Measurements from ENCODE around the gene TMC6. TPM values are rescaled to one million over a fixed set of nuclear protein-coding genes. Genes with fewer than 3 reads are reported as not detected.
"Not testable (repeated sequence)": the region's sequence is repeated elsewhere in the genome, so short reads cannot be mapped to it uniquely, and the experiment has no call there.

TMC6 gene
- polyA plus RNA-seq, 1 experiment = 0.51 TPM

DNA sequence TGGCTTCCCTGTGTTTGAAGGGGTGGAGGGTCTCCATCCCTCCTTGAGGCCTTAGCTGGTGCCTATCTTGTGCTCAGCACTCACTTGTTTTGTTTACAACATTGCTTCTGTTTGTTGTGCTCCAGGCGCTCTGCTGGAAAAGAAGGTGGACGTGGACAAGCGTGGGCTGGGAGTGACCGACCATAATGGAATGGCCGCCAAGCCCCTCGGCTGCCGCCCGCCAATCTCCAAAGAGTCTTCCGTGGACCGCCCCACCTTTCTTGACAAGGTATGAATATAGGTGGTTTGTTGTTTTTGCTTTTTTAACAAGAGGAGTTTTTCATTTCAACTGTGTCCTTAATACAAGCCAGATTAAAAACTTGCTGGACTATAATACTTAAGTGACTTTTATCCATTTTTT, 53.5 kb downstream of the TMC6 start:
- no peaks in the 10 kb centered on the region; the same call in 1 of the 2 replicates for H3K9me3 ChIP-seq (ENCODE audit: control insufficient read depth, insufficient read depth, low read length)
- no peak overlapping the region for H3K27ac ChIP-seq (ENCODE audit: low read depth, low read length)
- CTCF ChIA-PET = no interaction called here
- no peaks in the 10 kb centered on the region for H3K27me3 ChIP-seq (ENCODE audit: control insufficient read depth, insufficient read depth, low read length)
- no peak overlapping the region for H3K4me3 ChIP-seq (ENCODE audit: low read depth, low read length)
- POLR2A ChIA-PET = no interaction called here
- TF ChIP-seq, protein P1, sequence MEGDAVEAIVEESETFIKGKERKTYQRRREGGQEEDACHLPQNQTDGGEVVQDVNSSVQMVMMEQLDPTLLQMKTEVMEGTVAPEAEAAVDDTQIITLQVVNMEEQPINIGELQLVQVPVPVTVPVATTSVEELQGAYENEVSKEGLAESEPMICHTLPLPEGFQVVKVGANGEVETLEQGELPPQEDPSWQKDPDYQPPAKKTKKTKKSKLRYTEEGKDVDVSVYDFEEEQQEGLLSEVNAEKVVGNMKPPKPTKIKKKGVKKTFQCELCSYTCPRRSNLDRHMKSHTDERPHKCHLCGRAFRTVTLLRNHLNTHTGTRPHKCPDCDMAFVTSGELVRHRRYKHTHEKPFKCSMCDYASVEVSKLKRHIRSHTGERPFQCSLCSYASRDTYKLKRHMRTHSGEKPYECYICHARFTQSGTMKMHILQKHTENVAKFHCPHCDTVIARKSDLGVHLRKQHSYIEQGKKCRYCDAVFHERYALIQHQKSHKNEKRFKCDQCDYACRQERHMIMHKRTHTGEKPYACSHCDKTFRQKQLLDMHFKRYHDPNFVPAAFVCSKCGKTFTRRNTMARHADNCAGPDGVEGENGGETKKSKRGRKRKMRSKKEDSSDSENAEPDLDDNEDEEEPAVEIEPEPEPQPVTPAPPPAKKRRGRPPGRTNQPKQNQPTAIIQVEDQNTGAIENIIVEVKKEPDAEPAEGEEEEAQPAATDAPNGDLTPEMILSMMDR (IDR thresholded peaks at IDR 0.05; ENCODE audit: low read depth, low read length) = no peak
- DNase-seq (ENCODE audit: low read depth, low spot score) = no peak

DNA sequence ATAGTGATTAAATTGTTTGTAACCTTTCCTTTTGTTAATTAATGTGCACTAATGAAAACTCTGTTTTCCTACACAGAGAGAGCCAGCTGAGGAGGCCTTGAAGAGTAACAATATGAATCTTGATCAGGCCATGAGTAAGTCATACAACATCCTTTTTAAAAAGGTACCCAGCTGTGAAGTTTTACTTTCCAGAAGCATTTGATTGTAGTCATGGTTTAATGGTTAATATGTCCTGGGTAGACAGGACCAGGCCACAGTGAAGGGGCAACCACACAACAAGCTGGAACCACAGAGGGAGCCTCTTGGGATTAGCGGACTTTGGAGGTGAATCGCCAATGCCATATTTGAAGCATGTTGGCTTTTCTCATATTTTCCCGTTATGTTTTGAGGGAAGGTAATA, 55.6 kb downstream of the TMC6 start:
- TF ChIP-seq, protein P1 (IDR thresholded peaks at IDR 0.05; ENCODE audit: low read depth, low read length) = no peak
- CTCF ChIA-PET = interaction anchor here (1.0 kb wide), 1 partner anchor 11 kb away, joined by 3 read pairs; no protein-coding TSS in a partner anchor
- H3K27ac ChIP-seq (ENCODE audit: low read depth, low read length) = no peak overlapping the region
- no peaks in the 10 kb centered on the region; the same call in 1 of the 2 replicates for H3K9me3 ChIP-seq (ENCODE audit: control insufficient read depth, insufficient read depth, low read length)
- POLR2A ChIA-PET = no interaction called here
- no peak for DNase-seq (ENCODE audit: low read depth, low spot score)
- no peaks in the 10 kb centered on the region for H3K27me3 ChIP-seq (ENCODE audit: control insufficient read depth, insufficient read depth, low read length)
- H3K4me3 ChIP-seq (ENCODE audit: low read depth, low read length) = no peak overlapping the region

DNA sequence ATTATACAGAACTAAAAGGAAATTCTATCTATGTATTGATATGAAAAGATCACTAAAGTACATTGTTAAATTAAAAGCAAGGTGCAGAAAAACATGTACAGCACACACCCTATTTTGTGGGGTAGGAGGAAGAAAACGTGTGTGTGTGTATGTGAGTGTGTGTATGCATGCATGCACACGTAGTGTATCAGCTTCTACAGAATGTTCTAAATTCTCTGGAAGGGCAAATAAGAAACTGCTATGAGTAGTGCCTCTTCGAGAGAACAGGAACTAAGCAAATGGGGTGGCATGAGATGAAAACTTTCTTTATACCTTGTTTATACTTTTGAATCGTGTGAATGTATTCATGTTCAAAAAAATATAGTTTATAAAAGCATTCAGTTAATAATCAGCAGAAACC, 58.9 kb downstream of the TMC6 start:
- Histone ChIP-seq H3K27ac (ENCODE audit: low read depth, low read length) (no peak overlapping the region), H3K27me3 (ENCODE audit: control insufficient read depth, insufficient read depth, low read length) (no peaks in the 10 kb centered on the region), H3K4me3 (ENCODE audit: low read depth, low read length) (no peak overlapping the region), H3K9me3 (ENCODE audit: control insufficient read depth, insufficient read depth, low read length) (no peaks in the 10 kb centered on the region; the same call in 1 of the 2 replicates)
- POLR2A ChIA-PET = no interaction called here
- DNase-seq (ENCODE audit: low read depth, low spot score) = no peak
- TF ChIP-seq, protein P1 (IDR thresholded peaks at IDR 0.05; ENCODE audit: low read depth, low read length) = no peak
- CTCF ChIA-PET = interaction anchor here (1.3 to 1.8 kb wide), 2 partner anchors 16 to 50 kb away, joined by 6 to 8 read pairs; no protein-coding TSS in a partner anchor

DNA sequence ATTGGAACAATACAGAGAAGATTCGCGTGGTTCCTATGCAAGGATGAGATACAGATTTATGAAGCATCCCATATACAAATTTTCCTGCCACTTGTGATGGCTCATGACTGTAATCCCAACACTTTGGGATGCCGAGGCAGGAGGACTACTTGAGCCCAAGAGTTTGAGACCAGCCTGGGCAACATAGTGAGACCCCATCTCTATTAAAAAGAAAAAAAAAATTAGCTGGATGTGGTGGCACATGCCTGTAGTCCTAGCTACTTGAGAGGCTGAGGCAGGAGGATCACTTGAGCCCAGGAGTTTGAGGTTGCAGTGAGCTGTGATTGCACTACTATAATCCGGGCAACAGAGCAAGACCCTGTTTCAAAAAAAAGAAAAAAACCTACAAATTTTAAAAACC, 61.6 kb downstream of the TMC6 start:
- CTCF ChIA-PET = interaction anchor here (0.7 to 1.3 kb wide), 2 partner anchors 18 to 46 kb away, joined by 3 to 5 read pairs; no protein-coding TSS in a partner anchor
- H3K4me3 ChIP-seq (ENCODE audit: low read depth, low read length); H3K9me3 ChIP-seq (ENCODE audit: control insufficient read depth, insufficient read depth, low read length); DNase-seq (ENCODE audit: low read depth, low spot score); H3K27ac ChIP-seq (ENCODE audit: low read depth, low read length); H3K27me3 ChIP-seq (ENCODE audit: control insufficient read depth, insufficient read depth, low read length); POLR2A ChIA-PET: not testable (repeated sequence)

DNA sequence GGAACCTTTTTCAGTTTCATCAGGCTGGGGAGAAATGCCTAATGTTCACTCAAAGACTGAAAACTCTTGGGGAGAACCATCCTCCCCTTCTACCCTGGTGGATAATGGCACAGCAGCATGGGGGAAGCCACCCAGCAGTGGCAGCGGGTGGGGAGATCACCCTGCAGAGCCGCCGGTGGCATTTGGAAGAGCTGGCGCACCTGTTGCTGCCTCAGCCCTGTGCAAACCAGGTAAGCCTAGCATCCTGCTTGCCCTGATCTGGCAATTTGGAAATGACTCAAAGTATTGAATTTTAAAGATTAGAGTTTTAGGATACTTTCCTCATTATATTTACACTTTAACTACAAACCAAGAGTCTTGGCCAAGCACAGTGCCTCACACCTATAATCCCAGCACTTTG, 63.8 kb downstream of the TMC6 start:
- ChIA-PET CTCF (interaction anchor here (1.7 kb wide), 1 partner anchor 20 kb away, joined by 5 read pairs; no protein-coding TSS in a partner anchor), POLR2A (no interaction called here)
- no peaks in the 10 kb centered on the region for H3K27me3 ChIP-seq (ENCODE audit: control insufficient read depth, insufficient read depth, low read length)
- no peak overlapping the region for H3K4me3 ChIP-seq (ENCODE audit: low read depth, low read length)
- TF ChIP-seq, protein P1 (IDR thresholded peaks at IDR 0.05; ENCODE audit: low read depth, low read length) = no peak
- DNase-seq (ENCODE audit: low read depth, low spot score) = no peak
- no peaks in the 10 kb centered on the region for H3K9me3 ChIP-seq (ENCODE audit: control insufficient read depth, insufficient read depth, low read length)
- no peak overlapping the region for H3K27ac ChIP-seq (ENCODE audit: low read depth, low read length)
